Epithelial cell of esophagus (primary cell): Measurements from ENCODE around the gene CORO1C.
"Not testable (repeated sequence)": the region's sequence is repeated elsewhere in the genome, so short reads cannot be mapped to it uniquely, and the experiment has no call there.

Experiments
- DNase-seq: peaks from one replicate; pipeline ENCODE4 v3.0.0; 2010; ENCODE audit warnings: low read depth
- H3K4me3 ChIP-seq: 2 replicates; pipeline ENCODE4 v1.5.1; 2011; ENCODE audit warnings: mild to moderate bottlenecking, low read length, control low read depth
- TF ChIP-seq, protein P1 (sequence below): IDR thresholded peaks from 2 replicates; pipeline ENCODE4 v1.5.1; 2011; ENCODE audit warnings: low read depth, mild to moderate bottlenecking, low read length, control low read depth, inconsistent platforms; ENCODE audit not compliant: insufficient read depth; ENCODE audit errors: missing control alignments

CORO1C gene

DNA sequence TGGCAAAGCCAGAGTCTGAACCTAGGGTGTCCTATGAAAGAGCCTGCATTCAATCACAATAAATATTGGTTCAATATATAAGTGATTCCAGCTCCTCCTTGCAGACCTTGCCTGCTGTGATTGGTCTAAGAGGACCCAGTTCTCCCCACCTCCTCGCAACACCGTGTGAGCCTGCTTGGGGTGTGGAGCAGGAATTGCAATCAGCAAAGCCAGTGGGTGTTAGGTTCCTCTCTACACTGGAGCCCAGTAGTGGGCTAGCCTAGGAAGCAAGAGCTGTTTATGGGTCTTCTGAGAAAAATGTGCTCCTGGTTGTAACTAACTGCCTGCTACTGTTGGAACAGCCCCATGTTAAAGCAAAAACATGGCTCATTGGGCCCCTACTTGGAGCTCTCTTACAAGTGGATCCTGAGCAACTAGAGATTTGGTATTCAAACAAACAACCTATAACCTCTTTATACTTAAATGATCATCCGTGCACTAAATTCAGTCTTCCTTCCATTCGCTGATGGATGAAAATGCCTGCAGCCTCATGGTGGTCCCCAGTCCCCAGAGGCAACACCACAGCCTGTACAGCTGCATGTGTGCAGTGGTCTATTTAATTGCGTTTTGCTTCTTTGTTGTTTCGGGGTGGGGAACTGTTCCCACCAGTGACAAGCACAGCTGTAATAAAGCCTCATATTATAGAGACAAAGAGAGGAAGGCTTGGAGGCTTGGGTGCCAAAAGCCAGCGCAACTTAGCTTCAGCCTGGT, 93.9 kb downstream of the CORO1C start:
- H3K4me3 ChIP-seq: no peak overlapping the region
- no peak for DNase-seq
- TF ChIP-seq, protein P1, sequence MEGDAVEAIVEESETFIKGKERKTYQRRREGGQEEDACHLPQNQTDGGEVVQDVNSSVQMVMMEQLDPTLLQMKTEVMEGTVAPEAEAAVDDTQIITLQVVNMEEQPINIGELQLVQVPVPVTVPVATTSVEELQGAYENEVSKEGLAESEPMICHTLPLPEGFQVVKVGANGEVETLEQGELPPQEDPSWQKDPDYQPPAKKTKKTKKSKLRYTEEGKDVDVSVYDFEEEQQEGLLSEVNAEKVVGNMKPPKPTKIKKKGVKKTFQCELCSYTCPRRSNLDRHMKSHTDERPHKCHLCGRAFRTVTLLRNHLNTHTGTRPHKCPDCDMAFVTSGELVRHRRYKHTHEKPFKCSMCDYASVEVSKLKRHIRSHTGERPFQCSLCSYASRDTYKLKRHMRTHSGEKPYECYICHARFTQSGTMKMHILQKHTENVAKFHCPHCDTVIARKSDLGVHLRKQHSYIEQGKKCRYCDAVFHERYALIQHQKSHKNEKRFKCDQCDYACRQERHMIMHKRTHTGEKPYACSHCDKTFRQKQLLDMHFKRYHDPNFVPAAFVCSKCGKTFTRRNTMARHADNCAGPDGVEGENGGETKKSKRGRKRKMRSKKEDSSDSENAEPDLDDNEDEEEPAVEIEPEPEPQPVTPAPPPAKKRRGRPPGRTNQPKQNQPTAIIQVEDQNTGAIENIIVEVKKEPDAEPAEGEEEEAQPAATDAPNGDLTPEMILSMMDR: no peak

DNA sequence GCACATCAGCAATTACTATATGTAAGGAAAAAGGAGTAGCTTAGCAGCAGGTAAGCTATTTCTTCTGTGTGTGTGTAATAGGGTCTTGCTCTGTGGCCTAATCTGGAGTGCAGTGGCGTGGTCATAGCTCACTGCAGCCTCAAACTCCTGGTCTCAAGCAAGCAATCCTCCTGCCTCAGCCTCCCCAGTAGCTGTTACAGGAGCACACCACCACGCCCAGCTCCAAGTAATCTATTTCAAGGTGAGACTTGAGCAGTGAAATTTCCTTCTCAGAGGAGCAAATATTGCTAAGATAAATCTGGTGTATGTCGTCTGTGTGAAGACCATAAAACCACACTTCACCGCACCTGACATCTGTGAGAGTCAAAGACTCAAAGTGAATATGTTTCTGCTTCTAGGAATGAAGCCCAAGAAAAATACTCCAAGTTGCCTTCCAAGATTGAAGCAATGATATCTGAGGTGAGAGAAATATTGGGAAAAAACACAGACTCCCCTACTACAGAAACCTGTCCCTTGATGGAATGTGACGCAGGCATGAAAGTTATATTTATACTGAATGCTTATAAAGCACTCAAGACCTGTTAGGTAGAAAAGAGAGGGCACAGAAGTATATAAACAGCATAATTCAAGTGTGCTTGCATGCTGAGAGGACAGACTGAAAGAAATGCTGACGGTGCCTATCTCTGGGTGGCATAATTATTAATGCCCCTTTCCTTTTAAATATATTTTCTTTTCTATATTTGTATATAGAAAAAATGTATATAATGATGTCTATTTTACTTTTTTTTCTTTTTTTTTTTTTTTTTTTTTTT, 95.1 kb downstream of the CORO1C start:
- H3K4me3 ChIP-seq: no peak overlapping the region
- no peak for DNase-seq
- TF ChIP-seq, protein P1: no peak

DNA sequence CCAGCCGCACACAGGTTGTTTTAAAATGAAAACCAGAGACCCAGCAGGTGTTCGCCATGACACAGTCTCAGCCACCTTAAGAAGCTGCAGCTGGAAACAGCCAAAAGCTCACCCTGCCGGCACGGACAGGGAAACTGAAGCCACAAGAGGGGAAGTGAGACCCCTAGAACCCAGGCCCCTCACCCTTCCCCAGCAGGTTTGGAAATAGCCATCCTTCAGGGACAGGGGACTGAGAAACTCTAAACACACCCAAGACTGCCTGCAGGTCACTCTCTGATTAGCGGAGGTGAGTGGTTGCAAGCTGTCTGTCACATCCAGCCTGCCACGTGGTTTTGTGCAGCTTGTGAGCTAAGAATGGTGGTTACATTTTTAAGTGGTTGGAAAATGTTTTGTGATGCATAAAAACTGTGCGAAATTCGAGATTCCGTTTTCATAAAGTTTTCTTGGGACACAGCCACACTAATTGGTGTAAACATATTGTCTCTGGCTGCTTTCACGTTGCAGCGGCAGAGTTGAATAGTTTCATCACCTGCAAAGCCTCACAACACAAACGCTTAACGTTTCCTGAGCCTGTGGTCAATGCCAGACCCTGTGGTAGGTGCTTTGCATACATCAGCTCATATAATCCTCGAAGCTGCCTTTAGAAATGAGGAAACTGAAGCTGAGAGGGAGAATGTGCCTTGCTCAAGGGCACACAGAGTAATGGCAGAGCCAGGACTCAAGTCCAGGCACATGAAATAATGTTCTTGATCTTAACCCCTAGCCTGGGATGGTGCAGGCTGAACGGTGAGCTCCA, 95.9 kb downstream of the CORO1C start:
- DNase-seq: no peak
- TF ChIP-seq, protein P1: no peak
- H3K4me3 ChIP-seq: no peak overlapping the region

DNA sequence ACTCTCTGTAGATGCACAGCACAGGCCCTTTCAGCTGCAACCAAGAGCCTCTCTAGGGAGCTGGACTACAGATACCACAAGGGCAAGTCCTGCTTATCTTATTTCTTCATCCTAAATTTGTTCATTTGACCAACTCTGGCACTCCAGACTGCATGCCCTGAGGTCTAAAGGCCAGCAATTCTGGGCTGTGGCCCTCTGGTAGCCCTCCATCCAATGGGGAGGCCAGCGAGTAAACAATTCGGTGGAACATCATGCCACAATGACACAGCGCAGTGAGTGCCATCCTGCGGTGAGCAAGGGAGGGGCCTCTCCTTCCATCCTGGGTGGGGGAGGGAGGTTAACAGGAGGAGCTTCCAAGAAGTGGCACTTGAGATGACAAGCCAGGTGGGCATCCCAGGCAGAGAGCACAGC, 97.0 kb downstream of the CORO1C start:
- DNase-seq: no peak
- H3K4me3 ChIP-seq: no peak overlapping the region
- TF ChIP-seq, protein P1: no peak

DNA sequence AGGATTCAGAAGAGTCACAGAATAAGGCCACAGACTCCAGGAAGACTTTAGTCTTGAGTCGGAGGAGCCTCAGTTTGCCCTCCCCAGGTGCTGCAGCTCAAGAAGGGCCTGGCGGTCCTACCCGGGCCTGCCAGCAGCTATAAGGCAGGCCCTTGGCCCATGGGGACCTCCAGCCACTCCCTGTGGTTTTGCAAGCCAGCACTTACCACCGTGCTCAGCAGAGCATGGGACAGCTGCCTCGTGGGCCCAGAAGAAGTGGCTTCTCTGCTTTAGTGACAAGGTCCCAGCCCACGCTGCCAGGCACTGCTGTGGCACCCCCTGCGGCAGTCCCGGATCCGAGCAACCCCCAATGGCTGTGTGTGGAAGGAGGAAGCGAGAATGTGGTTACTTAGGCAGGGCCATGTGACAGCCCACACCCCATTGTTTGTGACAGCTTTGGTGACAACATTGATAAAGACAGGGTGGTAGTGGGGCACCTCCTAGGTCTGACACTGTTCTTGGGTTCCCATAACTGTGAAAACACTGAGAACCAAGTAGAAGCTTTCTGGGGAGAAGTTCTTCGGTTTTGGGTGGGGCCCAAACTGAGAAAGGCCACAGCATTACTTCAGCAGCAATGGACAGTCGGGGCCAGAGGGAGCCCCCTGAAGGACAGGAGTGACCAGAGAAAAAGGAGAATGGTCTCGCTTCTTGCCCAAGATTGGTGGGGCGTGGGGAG, 97.6 kb downstream of the CORO1C start, which contains the start of gene SELPLG:
Gene SELPLG, minus strand, starts transcription at position 361 of the 715 bp plus-strand sequence. CDS start 9,587 bp downstream, outside the sequence.
- DNase-seq: no peak
- H3K4me3 ChIP-seq: no peak within 1 kb of the TSS
- TF ChIP-seq, protein P1: no peak

DNA sequence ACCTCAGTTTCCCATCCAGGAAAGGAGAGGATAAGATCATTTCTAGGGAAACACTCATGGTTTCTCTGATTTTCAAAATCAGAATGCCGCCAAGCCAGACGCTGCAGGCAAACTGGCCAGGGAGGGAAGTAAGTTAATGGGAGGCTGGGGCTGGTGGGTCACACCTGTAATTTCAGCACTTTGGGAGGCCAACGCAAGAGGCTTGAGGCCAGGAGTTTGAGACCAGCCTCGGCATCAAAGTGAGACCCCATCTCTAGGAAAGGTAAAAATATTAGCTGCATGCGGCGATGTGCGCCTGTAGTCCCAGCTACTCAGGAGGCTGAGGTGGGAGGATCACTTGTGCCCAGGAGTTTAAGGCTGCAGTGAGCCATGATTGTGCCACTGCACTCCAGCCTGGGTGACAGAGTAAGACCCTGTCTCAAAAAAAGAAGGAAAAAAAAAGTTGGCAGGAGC, 98.2 kb downstream of the CORO1C start:
- TF ChIP-seq, protein P1: no peak
- DNase-seq: no peak
- H3K4me3 ChIP-seq: no peak overlapping the region

DNA sequence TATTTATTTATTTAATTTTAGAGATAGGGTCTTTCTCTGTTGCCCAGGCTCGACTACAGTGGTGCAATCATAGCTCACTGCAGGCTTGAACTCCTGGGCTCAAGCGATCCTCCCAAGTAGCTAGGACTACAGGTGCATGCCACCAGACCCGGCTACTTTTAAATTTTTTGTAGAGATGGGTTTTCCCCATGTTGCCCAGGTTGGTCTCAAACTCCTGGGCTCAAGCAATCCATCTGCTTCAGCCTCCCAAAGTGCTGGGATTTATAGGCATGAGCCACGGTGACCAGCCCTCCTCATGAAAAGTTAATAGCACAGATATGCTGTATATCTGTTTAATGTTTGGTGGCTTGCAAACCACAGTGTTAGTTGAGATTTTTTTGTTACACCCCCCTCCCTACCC, 100.1 kb downstream of the CORO1C start:
- DNase-seq, H3K4me3 ChIP-seq: not testable (repeated sequence)
